HEK293 (cell line): ENCODE measurements around the gene DIO3.

Source experiments
- CTCF ChIA-PET: fragments of 350-600 bp; formaldehyde crosslinking; extraction: SDS; loops from one replicate; lab custom pipeline; 2021; ENCODE audit warnings: antibody characterized with exemption; lab: Yijun Ruan, JAX
- POLR2A ChIA-PET: fragments of 300-600 bp; formaldehyde crosslinking; extraction: SDS; loops from one replicate; lab custom pipeline; 2020; ENCODE audit warnings: antibody characterized with exemption, inconsistent platforms; lab: Yijun Ruan, JAX
- H3K27ac ChIP-seq: fragments of 200-500 bp; sonication (Bioruptor generic); 2 replicates; pipeline ENCODE4 v1.5.1; 2014; ENCODE audit warnings: low read depth, low read length, control low read depth, inconsistent platforms; ENCODE audit errors: extremely low read depth
- H3K36me3 ChIP-seq, 2 experiments: fragments of 200-500 bp in 1 of 2; sonication (Bioruptor generic) in 1 of 2; 1 replicate in 1 of 2; 2 replicates in 1 of 2; pipeline ENCODE4 v1.5.1; 2014 to 2017; ENCODE audit warnings: inconsistent platforms in 2 of 2, low read length in 2 of 2; ENCODE audit not compliant: control insufficient read depth in 2 of 2, insufficient read depth in 1 of 2
- H3K4me1 ChIP-seq: fragments of 200-500 bp; sonication (Bioruptor generic); 2 replicates; pipeline ENCODE4 v1.5.1; 2014; ENCODE audit warnings: mild to moderate bottlenecking, low read length, inconsistent platforms; ENCODE audit not compliant: control insufficient read depth, insufficient read depth
- H3K4me3 ChIP-seq: 2 replicates; pipeline ENCODE4 v1.5.1; 2011; ENCODE audit warnings: low read depth, mild to moderate bottlenecking, control low read depth, low read length, moderate library complexity
- H3K9me3 ChIP-seq: fragments of 200-500 bp; sonication (Bioruptor generic); 2 replicates; pipeline ENCODE4 v1.5.1; 2014; ENCODE audit warnings: low read depth, low read length, inconsistent platforms; ENCODE audit not compliant: control insufficient read depth, insufficient read depth
- HOXA7 ChIP-seq: sonication (generic); formaldehyde crosslinking; IDR thresholded peaks from 2 replicates; pipeline ENCODE4 v1.8.1; 2022; ENCODE audit warnings: missing genetic modification reagents, borderline replicate concordance
- HOXC10 ChIP-seq: sonication (generic); formaldehyde crosslinking; IDR thresholded peaks from 2 replicates; pipeline ENCODE4 v1.8.1; 2023; ENCODE audit warnings: mild to moderate bottlenecking, missing genetic modification reagents
- RBAK ChIP-seq: fragments of 450-650 bp; formaldehyde crosslinking; IDR thresholded peaks from 2 replicates; pipeline ENCODE4 v1.5.1; 2016; ENCODE audit warnings: missing biosample characterization, missing genetic modification characterization
- SALL2 ChIP-seq: fragments of 450-650 bp; formaldehyde crosslinking; IDR thresholded peaks from 2 replicates; pipeline ENCODE4 v1.5.0; 2017; ENCODE audit warnings: missing biosample characterization, mild to moderate bottlenecking, missing genetic modification characterization, borderline replicate concordance
- SP7 ChIP-seq: fragments of 450-650 bp; formaldehyde crosslinking; IDR thresholded peaks from 2 replicates; pipeline ENCODE4 v1.5.1; 2016; ENCODE audit warnings: missing biosample characterization, missing genetic modification characterization
- TRIM28 ChIP-seq: IDR thresholded peaks from 2 replicates; pipeline ENCODE4 v1.6.1; 2011; ENCODE audit warnings: low read length, control low read depth, borderline replicate concordance
- ZBTB21 ChIP-seq: fragments of 450-650 bp; formaldehyde crosslinking; IDR thresholded peaks from 2 replicates; pipeline ENCODE4 v1.5.1; 2017; ENCODE audit warnings: missing biosample characterization, missing genetic modification characterization
- ZFHX2 ChIP-seq: fragments of 450-650 bp; formaldehyde crosslinking; conservative IDR thresholded peaks from 2 replicates; pipeline ENCODE4 v1.5.1; 2016; ENCODE audit warnings: missing biosample characterization, missing genetic modification characterization
- ZNF169 ChIP-seq: fragments of 450-650 bp; formaldehyde crosslinking; IDR thresholded peaks from 2 replicates; pipeline ENCODE4 v1.5.1; 2016; ENCODE audit warnings: missing biosample characterization, missing genetic modification characterization
- ZNF221 ChIP-seq: fragments of 450-650 bp; formaldehyde crosslinking; IDR thresholded peaks from 2 replicates; pipeline ENCODE4 v1.5.1; 2017; ENCODE audit warnings: missing biosample characterization, missing genetic modification characterization, borderline replicate concordance
- ZNF341 ChIP-seq: fragments of 450-650 bp; formaldehyde crosslinking; IDR thresholded peaks from 2 replicates; pipeline ENCODE4; 2016; ENCODE audit warnings: low read depth, missing biosample characterization, missing genetic modification characterization
- ZNF354C ChIP-seq: fragments of 450-650 bp; formaldehyde crosslinking; IDR thresholded peaks from 2 replicates; pipeline ENCODE4 v1.5.1; 2016; ENCODE audit warnings: missing biosample characterization, missing genetic modification characterization, low read depth, borderline replicate concordance
- ZNF433 ChIP-seq: fragments of 450-650 bp; formaldehyde crosslinking; IDR thresholded peaks from 2 replicates; pipeline ENCODE4 v1.5.1; 2016; ENCODE audit warnings: missing biosample characterization, missing genetic modification characterization, low read depth
- ZNF473 ChIP-seq: fragments of 450-650 bp; formaldehyde crosslinking; IDR thresholded peaks from 2 replicates; pipeline ENCODE4 v1.5.1; 2017; ENCODE audit warnings: missing biosample characterization, missing genetic modification characterization
- ZNF521 ChIP-seq: fragments of 450-650 bp; formaldehyde crosslinking; IDR thresholded peaks from 2 replicates; pipeline ENCODE4 v1.5.1; 2017; ENCODE audit warnings: missing biosample characterization, mild to moderate bottlenecking, missing genetic modification characterization
- ZNF677 ChIP-seq: fragments of 450-650 bp; IDR thresholded peaks from 2 replicates; pipeline ENCODE4 v1.5.0; 2018; ENCODE audit warnings: missing biosample characterization, mild to moderate bottlenecking, missing genetic modification characterization, moderate library complexity
- ZNF768 ChIP-seq: fragments of 450-650 bp; formaldehyde crosslinking; IDR thresholded peaks from 2 replicates; pipeline ENCODE4 v1.5.1; 2018; ENCODE audit warnings: missing biosample characterization, mild to moderate bottlenecking, missing genetic modification characterization
- ZNF785 ChIP-seq: fragments of 450-650 bp; formaldehyde crosslinking; IDR thresholded peaks from 2 replicates; pipeline ENCODE4 v1.5.1; 2016; ENCODE audit warnings: missing biosample characterization, missing genetic modification characterization
- ZNF837 ChIP-seq: fragments of 450-650 bp; formaldehyde crosslinking; IDR thresholded peaks from 2 replicates; pipeline ENCODE4 v1.5.1; 2016; ENCODE audit warnings: missing biosample characterization, missing genetic modification characterization
- ZXDB ChIP-seq: fragments of 450-650 bp; formaldehyde crosslinking; IDR thresholded peaks from 2 replicates; pipeline ENCODE4 v1.5.1; 2016; ENCODE audit warnings: missing biosample characterization, missing genetic modification characterization
- TF ChIP-seq, protein P1 (sequence below): fragments of 450-650 bp; formaldehyde crosslinking; IDR thresholded peaks from 2 replicates; pipeline ENCODE4 v1.5.1; 2016; ENCODE audit warnings: missing biosample characterization, missing genetic modification characterization
- TF ChIP-seq, protein P2 (sequence below): fragments of 450-650 bp; formaldehyde crosslinking; IDR thresholded peaks from 2 replicates; pipeline ENCODE4 v1.5.1; 2016; ENCODE audit warnings: missing biosample characterization, missing genetic modification characterization
- TF ChIP-seq, protein P3 (sequence below): fragments of 450-650 bp; formaldehyde crosslinking; IDR thresholded peaks from 2 replicates; pipeline ENCODE4 v1.5.1; 2017; ENCODE audit warnings: missing biosample characterization, missing genetic modification characterization
- TF ChIP-seq, protein P4 (sequence below): fragments of 450-650 bp; formaldehyde crosslinking; IDR thresholded peaks from 2 replicates; pipeline ENCODE4 v1.5.1; 2016; ENCODE audit warnings: missing biosample characterization, missing genetic modification characterization
- TF ChIP-seq, protein P5 (sequence below): fragments of 450-650 bp; formaldehyde crosslinking; optimal IDR thresholded peaks from 2 replicates; pipeline ENCODE3; 2016; ENCODE audit warnings: missing biosample characterization, mild to moderate bottlenecking, missing genetic modification characterization
- TF ChIP-seq, protein P6 (sequence below): fragments of 450-650 bp; IDR thresholded peaks from 2 replicates; pipeline ENCODE4 v1.5.1; 2018; ENCODE audit warnings: missing biosample characterization, mild to moderate bottlenecking, missing genetic modification characterization

The DIO3 gene

DNA sequence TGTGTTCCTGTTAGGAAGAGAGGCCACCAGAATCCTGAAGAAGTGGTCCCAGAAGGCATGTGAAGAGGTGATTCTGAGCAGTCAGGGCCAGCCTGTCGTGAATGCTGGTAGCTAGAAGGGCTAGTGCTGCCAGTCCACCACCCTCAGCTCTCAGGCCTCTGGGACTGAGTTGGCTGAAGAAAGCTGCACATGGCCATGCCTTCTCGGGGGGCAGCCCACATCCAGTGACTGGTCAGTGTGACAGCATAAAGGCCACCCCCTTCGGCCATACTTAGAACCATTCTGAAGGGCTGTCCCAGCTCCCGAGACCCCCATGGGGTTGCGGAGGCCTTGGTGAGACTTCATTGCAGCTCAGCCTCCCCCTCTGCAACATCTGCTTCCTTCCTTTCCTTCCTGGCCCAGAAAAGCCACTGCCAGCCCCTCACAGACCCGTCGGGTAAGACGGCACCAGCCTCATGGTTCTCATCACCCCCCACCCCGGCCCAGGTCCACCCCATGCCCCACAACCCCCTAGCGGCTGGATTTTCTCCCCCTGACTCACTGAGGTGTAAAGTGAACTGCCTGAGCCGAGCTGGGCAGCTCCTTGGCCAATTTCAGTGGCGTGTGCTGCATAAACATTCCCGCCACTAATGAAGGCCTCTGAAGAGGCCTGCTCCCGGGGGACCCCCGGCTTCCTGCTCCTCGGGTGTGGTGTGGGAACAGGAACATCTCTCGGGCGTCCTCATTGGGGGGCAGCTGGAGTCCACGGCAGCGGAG is 49.5 kb upstream of the DIO3 start (continued):
- TF ChIP-seq, protein P1, sequence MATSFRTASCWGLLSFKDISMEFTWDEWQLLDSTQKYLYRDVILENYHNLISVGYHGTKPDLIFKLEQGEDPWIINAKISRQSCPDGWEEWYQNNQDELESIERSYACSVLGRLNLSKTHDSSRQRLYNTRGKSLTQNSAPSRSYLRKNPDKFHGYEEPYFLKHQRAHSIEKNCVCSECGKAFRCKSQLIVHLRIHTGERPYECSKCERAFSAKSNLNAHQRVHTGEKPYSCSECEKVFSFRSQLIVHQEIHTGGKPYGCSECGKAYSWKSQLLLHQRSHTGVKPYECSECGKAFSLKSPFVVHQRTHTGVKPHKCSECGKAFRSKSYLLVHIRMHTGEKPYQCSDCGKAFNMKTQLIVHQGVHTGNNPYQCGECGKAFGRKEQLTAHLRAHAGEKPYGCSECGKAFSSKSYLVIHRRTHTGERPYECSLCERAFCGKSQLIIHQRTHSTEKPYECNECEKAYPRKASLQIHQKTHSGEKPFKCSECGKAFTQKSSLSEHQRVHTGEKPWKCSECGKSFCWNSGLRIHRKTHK (tag by site-specific recombination): no peak

DNA sequence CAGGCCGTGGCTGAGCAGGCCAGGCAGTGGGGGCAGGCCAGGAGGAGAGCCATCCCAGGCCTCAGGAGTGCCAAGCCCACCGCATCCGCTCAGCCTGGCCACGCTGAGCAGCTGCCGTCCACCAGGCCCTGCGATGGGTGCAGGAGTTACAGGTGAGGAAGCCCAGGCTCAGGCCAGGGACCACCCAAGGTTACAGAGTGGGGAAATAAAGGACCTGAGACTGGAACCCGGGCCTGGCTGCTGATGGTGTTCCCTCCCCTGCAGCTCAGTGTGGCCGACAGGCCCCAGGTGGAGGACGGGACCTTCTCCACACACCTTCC is 49.0 kb upstream of the DIO3 start:
- TF ChIP-seq ZNF768 (tag by site-specific recombination): no peak
- TF ChIP-seq SALL2 (tag by site-specific recombination): no peak
- TF ChIP-seq, protein P2, sequence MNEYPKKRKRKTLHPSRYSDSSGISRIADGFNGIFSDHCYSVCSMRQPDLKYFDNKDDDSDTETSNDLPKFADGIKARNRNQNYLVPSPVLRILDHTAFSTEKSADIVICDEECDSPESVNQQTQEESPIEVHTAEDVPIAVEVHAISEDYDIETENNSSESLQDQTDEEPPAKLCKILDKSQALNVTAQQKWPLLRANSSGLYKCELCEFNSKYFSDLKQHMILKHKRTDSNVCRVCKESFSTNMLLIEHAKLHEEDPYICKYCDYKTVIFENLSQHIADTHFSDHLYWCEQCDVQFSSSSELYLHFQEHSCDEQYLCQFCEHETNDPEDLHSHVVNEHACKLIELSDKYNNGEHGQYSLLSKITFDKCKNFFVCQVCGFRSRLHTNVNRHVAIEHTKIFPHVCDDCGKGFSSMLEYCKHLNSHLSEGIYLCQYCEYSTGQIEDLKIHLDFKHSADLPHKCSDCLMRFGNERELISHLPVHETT (tag by site-specific recombination): no peak
- TF ChIP-seq, protein P3, sequence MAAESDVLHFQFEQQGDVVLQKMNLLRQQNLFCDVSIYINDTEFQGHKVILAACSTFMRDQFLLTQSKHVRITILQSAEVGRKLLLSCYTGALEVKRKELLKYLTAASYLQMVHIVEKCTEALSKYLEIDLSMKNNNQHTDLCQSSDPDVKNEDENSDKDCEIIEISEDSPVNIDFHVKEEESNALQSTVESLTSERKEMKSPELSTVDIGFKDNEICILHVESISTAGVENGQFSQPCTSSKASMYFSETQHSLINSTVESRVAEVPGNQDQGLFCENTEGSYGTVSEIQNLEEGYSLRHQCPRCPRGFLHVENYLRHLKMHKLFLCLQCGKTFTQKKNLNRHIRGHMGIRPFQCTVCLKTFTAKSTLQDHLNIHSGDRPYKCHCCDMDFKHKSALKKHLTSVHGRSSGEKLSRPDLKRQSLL (tag by site-specific recombination): no peak
- TF ChIP-seq ZNF433 (tag by site-specific recombination): no peak
- no peak for TF ChIP-seq RBAK (tag by site-specific recombination)
- TF ChIP-seq ZNF473: no peak
- TF ChIP-seq, protein P4, sequence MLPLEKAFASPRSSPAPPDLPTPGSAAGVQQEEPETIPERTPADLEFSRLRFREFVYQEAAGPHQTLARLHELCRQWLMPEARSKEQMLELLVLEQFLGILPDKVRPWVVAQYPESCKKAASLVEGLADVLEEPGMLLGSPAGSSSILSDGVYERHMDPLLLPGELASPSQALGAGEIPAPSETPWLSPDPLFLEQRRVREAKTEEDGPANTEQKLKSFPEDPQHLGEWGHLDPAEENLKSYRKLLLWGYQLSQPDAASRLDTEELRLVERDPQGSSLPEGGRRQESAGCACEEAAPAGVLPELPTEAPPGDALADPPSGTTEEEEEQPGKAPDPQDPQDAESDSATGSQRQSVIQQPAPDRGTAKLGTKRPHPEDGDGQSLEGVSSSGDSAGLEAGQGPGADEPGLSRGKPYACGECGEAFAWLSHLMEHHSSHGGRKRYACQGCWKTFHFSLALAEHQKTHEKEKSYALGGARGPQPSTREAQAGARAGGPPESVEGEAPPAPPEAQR (tag by site-specific recombination): no peak
- TF ChIP-seq HOXA7 (CRISPR knock-in tag): no peak
- no peak for TF ChIP-seq ZFHX2 (tag by site-specific recombination)
- TF ChIP-seq ZNF169 (tag by site-specific recombination): no peak
- TF ChIP-seq SP7: no peak
- no peak for TF ChIP-seq ZXDB
- TF ChIP-seq ZBTB21 (tag by site-specific recombination): no peak
- no peak for TF ChIP-seq ZNF785 (tag by site-specific recombination)
- ChIA-PET CTCF (no interaction called here), POLR2A (no interaction called here)
- Histone ChIP-seq H3K4me1 (no peaks in the 10 kb centered on the region), H3K4me3 (no peak overlapping the region), H3K9me3 (no peaks in the 10 kb centered on the region), H3K27ac (no peak overlapping the region), H3K36me3 (no peaks in the 10 kb centered on the region)

DNA sequence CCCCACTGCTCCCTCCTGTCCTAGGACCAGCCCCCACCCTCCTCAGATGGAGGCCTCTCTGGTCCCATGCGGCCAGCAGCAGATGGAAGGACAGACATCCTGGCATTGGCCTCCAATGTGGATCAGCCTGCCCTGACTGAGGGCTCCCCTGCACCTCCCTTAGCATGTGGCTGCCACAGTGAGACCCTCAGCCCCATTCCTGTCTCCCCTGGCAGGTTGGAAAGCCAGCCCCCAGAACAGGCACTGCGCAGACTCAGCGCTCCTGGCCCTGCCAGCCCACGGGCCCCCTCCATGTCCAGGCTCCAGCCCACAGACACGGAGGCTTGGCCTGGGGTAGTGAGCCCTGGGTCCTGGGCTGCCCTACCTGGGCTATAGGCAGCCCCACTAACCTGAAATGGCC is 47.2 kb upstream of the DIO3 start:
- POLR2A ChIA-PET: no interaction called here
- Histone ChIP-seq H3K9me3 (no peaks in the 10 kb centered on the region), H3K27ac (no peak overlapping the region), H3K4me3 (no peak overlapping the region), H3K36me3 (no peaks in the 10 kb centered on the region), H3K4me1 (no peaks in the 10 kb centered on the region)
- TF ChIP-seq ZNF221 (tag by site-specific recombination) (no peak), HOXC10 (no peak), ZFHX2 (tag by site-specific recombination) (no peak), ZNF521 (tag by site-specific recombination) (no peak), TRIM28 (no peak), ZNF837 (tag by site-specific recombination) (no peak), ZNF354C (tag by site-specific recombination) (no peak), ZNF677 (no peak), ZNF341 (tag by site-specific recombination) (no peak)
- TF ChIP-seq, protein P5, sequence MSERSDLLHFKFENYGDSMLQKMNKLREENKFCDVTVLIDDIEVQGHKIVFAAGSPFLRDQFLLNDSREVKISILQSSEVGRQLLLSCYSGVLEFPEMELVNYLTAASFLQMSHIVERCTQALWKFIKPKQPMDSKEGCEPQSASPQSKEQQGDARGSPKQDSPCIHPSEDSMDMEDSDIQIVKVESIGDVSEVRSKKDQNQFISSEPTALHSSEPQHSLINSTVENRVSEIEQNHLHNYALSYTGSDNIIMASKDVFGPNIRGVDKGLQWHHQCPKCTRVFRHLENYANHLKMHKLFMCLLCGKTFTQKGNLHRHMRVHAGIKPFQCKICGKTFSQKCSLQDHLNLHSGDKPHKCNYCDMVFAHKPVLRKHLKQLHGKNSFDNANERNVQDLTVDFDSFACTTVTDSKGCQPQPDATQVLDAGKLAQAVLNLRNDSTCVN: no peak
- TF ChIP-seq, protein P6, sequence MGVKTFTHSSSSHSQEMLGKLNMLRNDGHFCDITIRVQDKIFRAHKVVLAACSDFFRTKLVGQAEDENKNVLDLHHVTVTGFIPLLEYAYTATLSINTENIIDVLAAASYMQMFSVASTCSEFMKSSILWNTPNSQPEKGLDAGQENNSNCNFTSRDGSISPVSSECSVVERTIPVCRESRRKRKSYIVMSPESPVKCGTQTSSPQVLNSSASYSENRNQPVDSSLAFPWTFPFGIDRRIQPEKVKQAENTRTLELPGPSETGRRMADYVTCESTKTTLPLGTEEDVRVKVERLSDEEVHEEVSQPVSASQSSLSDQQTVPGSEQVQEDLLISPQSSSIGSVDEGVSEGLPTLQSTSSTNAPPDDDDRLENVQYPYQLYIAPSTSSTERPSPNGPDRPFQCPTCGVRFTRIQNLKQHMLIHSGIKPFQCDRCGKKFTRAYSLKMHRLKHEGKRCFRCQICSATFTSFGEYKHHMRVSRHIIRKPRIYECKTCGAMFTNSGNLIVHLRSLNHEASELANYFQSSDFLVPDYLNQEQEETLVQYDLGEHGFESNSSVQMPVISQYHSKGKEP (tag by site-specific recombination): no peak
- CTCF ChIA-PET: interaction anchor here (0.5 kb wide), 1 partner anchor 725 kb away, joined by 5 read pairs; no protein-coding TSS in a partner anchor
